Panc1 (cell line): Measurements from ENCODE around the gene SSR4. TPM values are rescaled to one million over a fixed set of nuclear protein-coding genes. Genes with fewer than 3 reads are reported as not detected.
A peak's percentile ranks its signal among the peaks of the same experiment; 100 is the strongest.

Experiments used
- ATAC-seq: fragments of 200-7000 bp; cut with Tn5 transposase; 2 replicates; pipeline ENCODE4 v1.9.1; 2020; ENCODE audit warnings: mild to moderate bottlenecking, moderate library complexity
- BruUV-seq: library from RNA; stranded (reverse); fragments of 400-500 nt; replicated peaks from 2 replicates; lab custom pipeline; 2021; lab: Mats Ljungman, UMichigan
- CTCF ChIA-PET: fragments of 300-600 bp; sonication (Branson Sonifier 250); formaldehyde crosslinking; loops from one replicate; lab custom pipeline; 2022; ENCODE audit warnings: antibody characterized with exemption; lab: Charles Lee
- POLR2A ChIA-PET: fragments of 300-600 bp; sonication (Branson Sonifier 250); formaldehyde crosslinking; loops from one replicate; lab custom pipeline; 2022; ENCODE audit warnings: antibody characterized with exemption; lab: Charles Lee
- DNase-seq: peaks from one replicate; pipeline ENCODE4 v3.0.0-alpha.2; 2010; ENCODE audit warnings: low read depth, low spot score
- H3K27ac ChIP-seq: 2 replicates; pipeline ENCODE4 v1.5.1; 2011; ENCODE audit warnings: mild to moderate bottlenecking, low read length, inconsistent platforms
- H3K27me3 ChIP-seq: fragments of 200-500 bp; sonication (Bioruptor generic); 2 replicates; pipeline ENCODE4 v1.6.0; 2014; ENCODE audit warnings: low read length, inconsistent platforms; ENCODE audit not compliant: control insufficient read depth, insufficient read depth
- H3K36me3 ChIP-seq: fragments of 200-500 bp; sonication (Bioruptor generic); 2 replicates; pipeline ENCODE4 v1.5.1; 2014; ENCODE audit warnings: inconsistent platforms, mild to moderate bottlenecking, low read length, moderate library complexity; ENCODE audit not compliant: control insufficient read depth, insufficient read depth
- H3K4me1 ChIP-seq: 2 replicates; pipeline ENCODE4 v1.5.1; 2011; ENCODE audit warnings: inconsistent platforms, mild to moderate bottlenecking, low read length, moderate library complexity; ENCODE audit not compliant: control insufficient read depth, insufficient read depth
- H3K4me3 ChIP-seq, 2 experiments: 2 replicates each; pipeline ENCODE4 v1.5.1; 2011 to 2012; ENCODE audit warnings: low read depth in 2 of 2, low read length in 2 of 2, mild to moderate bottlenecking in 2 of 2, inconsistent platforms in 1 of 2, moderate library complexity in 1 of 2
- H3K9me3 ChIP-seq: fragments of 200-500 bp; sonication (Bioruptor generic); 2 replicates; pipeline ENCODE4 v1.5.1; 2014; ENCODE audit warnings: low read depth, mild to moderate bottlenecking, inconsistent platforms, low read length, moderate library complexity; ENCODE audit not compliant: control insufficient read depth, insufficient read depth
- CTCF ChIP-seq: fragments of 450-650 bp; IDR thresholded peaks from 2 replicates; pipeline ENCODE4 v1.5.1; 2017; ENCODE audit warnings: mild to moderate bottlenecking
- POLR2AphosphoS5 ChIP-seq: IDR thresholded peaks from 2 replicates; pipeline ENCODE4 v1.6.1; 2012; ENCODE audit warnings: mild to moderate bottlenecking, low read depth, low read length, moderate library complexity
- REST ChIP-seq, 2 experiments: IDR thresholded peaks; 2 replicates each; pipeline ENCODE4 v1.6.1; 2011 to 2012; ENCODE audit warnings: low read depth in 2 of 2, control low read depth in 1 of 2, low read length in 1 of 2, mild to moderate bottlenecking in 1 of 2, moderate library complexity in 1 of 2; ENCODE audit not compliant: insufficient read depth in 1 of 2
- SIN3A ChIP-seq: IDR thresholded peaks from 2 replicates; pipeline ENCODE4 v1.6.1; 2012; ENCODE audit warnings: low read depth, mild to moderate bottlenecking, low read length, moderate library complexity, borderline replicate concordance; ENCODE audit not compliant: insufficient read depth
- TCF7L2 ChIP-seq: IDR thresholded peaks from 2 replicates; pipeline ENCODE4 v1.6.1; 2011; ENCODE audit warnings: mild to moderate bottlenecking, low read depth, low read length, inconsistent platforms
- in situ Hi-C: cut with HindIII; loops from 2 replicates; pipeline ENCODE4 v1.10.0; 2016; ENCODE audit warnings: low sequenced_read_pairs, low pct_unique_long_range_greater_than_20kb
- intact Hi-C: fragments of 100-400 bp; cut with micrococcal nuclease; formaldehyde crosslinking; loops from one replicate; pipeline ENCODE4 v1.10.0; 2022; ENCODE audit not compliant: unreplicated experiment
- total RNA-seq: library from RNA; stranded (reverse); gene quantifications from one replicate; pipeline ENCODE4 v1.2.1, GENCODE V29; 2021; ENCODE audit not compliant: unreplicated experiment

Gene SSR4
- total RNA-seq, 1 experiment from 2014 or later = 504 TPM

GRCh38 chrX:153831429-153832150, 37.1 kb downstream of the SSR4 start:
- BruUV-seq = no TSS peak
- no peaks in the 10 kb centered on the region for H3K27me3 ChIP-seq
- intact Hi-C loops (no loop called here), in situ Hi-C loops (no loop called here)
- no peaks in the 10 kb centered on the region for H3K9me3 ChIP-seq
- H3K36me3 ChIP-seq = no peaks in the 10 kb centered on the region
- ATAC-seq (no peak), DNase-seq (no peak)
- no peak overlapping the region for H3K4me3 ChIP-seq
- no peak overlapping the region for H3K27ac ChIP-seq
- ChIA-PET CTCF (no interaction called here), POLR2A (interaction anchor here (0.6 kb wide), 1 partner anchor 27 kb away, joined by 13 read pairs; no protein-coding TSS in a partner anchor)
- H3K4me1 ChIP-seq = peaks cover 10% of the 10 kb centered on the region; the same call in 1 of the 2 replicates
- no peak for TF ChIP-seq SIN3A
- TF ChIP-seq REST (IDR thresholded peaks at IDR 0.05; ENCODE audit: insufficient read depth in 1 of 2, low read depth in 2 of 2, low read length in 1 of 2) = no peak
- TF ChIP-seq TCF7L2 = no peak
- no peak for TF ChIP-seq CTCF
- TF ChIP-seq POLR2AphosphoS5 = no peak

GRCh38 chrX:153832728-153833127, 38.3 kb downstream of the SSR4 start:
- in situ Hi-C loops (no loop called here), intact Hi-C loops (no loop called here)
- CTCF ChIA-PET = no interaction called here
- peaks cover 7% of the 10 kb centered on the region; the same call in 1 of the 2 replicates for H3K4me1 ChIP-seq
- BruUV-seq = no TSS peak
- H3K27ac ChIP-seq = no peak overlapping the region
- POLR2A ChIA-PET = no interaction called here
- ATAC-seq (no peak), DNase-seq (no peak)
- H3K9me3 ChIP-seq = no peaks in the 10 kb centered on the region
- H3K27me3 ChIP-seq = no peaks in the 10 kb centered on the region
- TF ChIP-seq POLR2AphosphoS5 = no peak
- peak; percentile 78 to 87 for TF ChIP-seq REST (IDR thresholded peaks at IDR 0.05; ENCODE audit: insufficient read depth in 1 of 2, low read depth in 2 of 2, low read length in 1 of 2)
- TF ChIP-seq TCF7L2 = no peak
- no peaks in the 10 kb centered on the region for H3K36me3 ChIP-seq
- H3K4me3 ChIP-seq = no peak overlapping the region
